Measurements from ENCODE around the gene RHBDF2.

GRCh38 chr17:76530095-76530723 lies 29.0 kb upstream of the RHBDF2 start:
- TF ChIP-seq CTCF (IDR thresholded peaks at IDR 0.05) (no peak), POLR2A (IDR thresholded peaks at IDR 0.05) (no peak)

Measured in testis (tissue), 2 donors.